GM19395 (cell line): ENCODE data around the gene INPP4A.
"Not testable (repeated sequence)": the region's sequence is repeated elsewhere in the genome, so short reads cannot be mapped to it uniquely, and the experiment has no call there.

Experiments
- ATAC-seq: cut with Tn5 transposase; IDR thresholded peaks from one replicate; pipeline ENCODE4 v1.9.1; 2021; ENCODE audit warnings: mild to moderate bottlenecking, moderate library complexity; ENCODE audit not compliant: unreplicated experiment

Gene INPP4A

GRCh38 chr2:98435670-98436069 lies 9.0 kb upstream of the INPP4A start:
- not testable (repeated sequence) for ATAC-seq

- ATAC-seq = no peak
Observed at GRCh38 chr2:98436734-98437133, 7.9 kb upstream of the INPP4A start.

- ATAC-seq = peak; percentile 98
Observed at GRCh38 chr2:98438190-98439133, 6.2 kb upstream of the INPP4A start.

- no peak for ATAC-seq
Observed at GRCh38 chr2:98441706-98442450, 2.8 kb upstream of the INPP4A start.

GRCh38 chr2:98442488-98442887 lies 2.2 kb upstream of the INPP4A start:
- no peak for ATAC-seq

- ATAC-seq = peak; percentile 39
Observed at GRCh38 chr2:98445177-98445682, 572 bp downstream of the INPP4A start.

- no peak for ATAC-seq
Observed at GRCh38 chr2:98445683-98446581, 1.3 kb downstream of the INPP4A start.

- no peak for ATAC-seq
Observed at GRCh38 chr2:98446850-98447249, 2.2 kb downstream of the INPP4A start.

- ATAC-seq = no peak
Observed at GRCh38 chr2:98448441-98449145, 3.9 kb downstream of the INPP4A start.

- no peak for ATAC-seq
Observed at GRCh38 chr2:98452396-98453027, 7.9 kb downstream of the INPP4A start.

- no peak for ATAC-seq
Observed at GRCh38 chr2:98453083-98453482, 8.4 kb downstream of the INPP4A start.

- ATAC-seq = no peak
Observed at GRCh38 chr2:98453531-98453930, 8.9 kb downstream of the INPP4A start.

GRCh38 chr2:98454073-98454472 lies 9.4 kb downstream of the INPP4A start:
- no peak for ATAC-seq

- no peak for ATAC-seq
Observed at GRCh38 chr2:98454500-98455235, 10.0 kb downstream of the INPP4A start.

- peak; percentile 54 for ATAC-seq
Observed at GRCh38 chr2:98455494-98455976, 10.9 kb downstream of the INPP4A start.

- no peak for ATAC-seq
Observed at GRCh38 chr2:98457045-98457696, 12.5 kb downstream of the INPP4A start.

GRCh38 chr2:98458207-98458606 lies 13.5 kb downstream of the INPP4A start:
- no peak for ATAC-seq

GRCh38 chr2:98458667-98459380 lies 14.2 kb downstream of the INPP4A start:
- no peak for ATAC-seq
